C4-2B (cell line): ENCODE measurements around the gene CHAC1.

ENCODE experiments used
- ZFX ChIP-seq: fragments of 450-650 bp; IDR thresholded peaks from 2 replicates; pipeline ENCODE4 v1.6.1; 2017
- TF ChIP-seq, protein P1 (sequence below): fragments of 450-650 bp; conservative IDR thresholded peaks from 2 replicates; pipeline ENCODE4 v1.5.1; 2017; ENCODE audit warnings: mild to moderate bottlenecking

DNA sequence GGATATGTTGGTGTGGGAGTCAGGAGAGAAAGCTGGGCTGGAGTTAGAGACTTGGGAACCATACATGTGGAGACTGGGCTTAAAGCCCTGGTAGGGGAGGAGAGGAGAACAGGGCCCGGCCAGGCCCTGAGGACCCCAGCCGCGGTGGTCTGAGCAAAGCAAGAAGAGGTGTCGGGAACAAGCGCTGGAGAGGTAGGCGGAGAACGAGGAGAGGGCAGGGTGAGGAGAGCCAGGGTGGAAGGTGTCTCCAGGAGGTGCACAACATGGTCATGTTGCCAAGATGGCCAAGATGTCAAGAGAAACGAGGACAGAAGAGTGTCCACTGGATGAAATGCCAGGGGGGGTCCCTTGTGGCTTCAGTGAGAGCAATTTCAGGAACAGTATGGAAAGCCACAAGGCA, 5.5 kb downstream of the CHAC1 start:
- TF ChIP-seq, protein P1, sequence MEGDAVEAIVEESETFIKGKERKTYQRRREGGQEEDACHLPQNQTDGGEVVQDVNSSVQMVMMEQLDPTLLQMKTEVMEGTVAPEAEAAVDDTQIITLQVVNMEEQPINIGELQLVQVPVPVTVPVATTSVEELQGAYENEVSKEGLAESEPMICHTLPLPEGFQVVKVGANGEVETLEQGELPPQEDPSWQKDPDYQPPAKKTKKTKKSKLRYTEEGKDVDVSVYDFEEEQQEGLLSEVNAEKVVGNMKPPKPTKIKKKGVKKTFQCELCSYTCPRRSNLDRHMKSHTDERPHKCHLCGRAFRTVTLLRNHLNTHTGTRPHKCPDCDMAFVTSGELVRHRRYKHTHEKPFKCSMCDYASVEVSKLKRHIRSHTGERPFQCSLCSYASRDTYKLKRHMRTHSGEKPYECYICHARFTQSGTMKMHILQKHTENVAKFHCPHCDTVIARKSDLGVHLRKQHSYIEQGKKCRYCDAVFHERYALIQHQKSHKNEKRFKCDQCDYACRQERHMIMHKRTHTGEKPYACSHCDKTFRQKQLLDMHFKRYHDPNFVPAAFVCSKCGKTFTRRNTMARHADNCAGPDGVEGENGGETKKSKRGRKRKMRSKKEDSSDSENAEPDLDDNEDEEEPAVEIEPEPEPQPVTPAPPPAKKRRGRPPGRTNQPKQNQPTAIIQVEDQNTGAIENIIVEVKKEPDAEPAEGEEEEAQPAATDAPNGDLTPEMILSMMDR: no peak
- no peak for TF ChIP-seq ZFX
